GM21367 (cell line): Measurements from ENCODE around the gene EDRF1.

ENCODE experiments used
- ATAC-seq: cut with Tn5 transposase; IDR thresholded peaks from one replicate; pipeline ENCODE4 v1.9.1; 2021; ENCODE audit not compliant: unreplicated experiment

Gene EDRF1

DNA sequence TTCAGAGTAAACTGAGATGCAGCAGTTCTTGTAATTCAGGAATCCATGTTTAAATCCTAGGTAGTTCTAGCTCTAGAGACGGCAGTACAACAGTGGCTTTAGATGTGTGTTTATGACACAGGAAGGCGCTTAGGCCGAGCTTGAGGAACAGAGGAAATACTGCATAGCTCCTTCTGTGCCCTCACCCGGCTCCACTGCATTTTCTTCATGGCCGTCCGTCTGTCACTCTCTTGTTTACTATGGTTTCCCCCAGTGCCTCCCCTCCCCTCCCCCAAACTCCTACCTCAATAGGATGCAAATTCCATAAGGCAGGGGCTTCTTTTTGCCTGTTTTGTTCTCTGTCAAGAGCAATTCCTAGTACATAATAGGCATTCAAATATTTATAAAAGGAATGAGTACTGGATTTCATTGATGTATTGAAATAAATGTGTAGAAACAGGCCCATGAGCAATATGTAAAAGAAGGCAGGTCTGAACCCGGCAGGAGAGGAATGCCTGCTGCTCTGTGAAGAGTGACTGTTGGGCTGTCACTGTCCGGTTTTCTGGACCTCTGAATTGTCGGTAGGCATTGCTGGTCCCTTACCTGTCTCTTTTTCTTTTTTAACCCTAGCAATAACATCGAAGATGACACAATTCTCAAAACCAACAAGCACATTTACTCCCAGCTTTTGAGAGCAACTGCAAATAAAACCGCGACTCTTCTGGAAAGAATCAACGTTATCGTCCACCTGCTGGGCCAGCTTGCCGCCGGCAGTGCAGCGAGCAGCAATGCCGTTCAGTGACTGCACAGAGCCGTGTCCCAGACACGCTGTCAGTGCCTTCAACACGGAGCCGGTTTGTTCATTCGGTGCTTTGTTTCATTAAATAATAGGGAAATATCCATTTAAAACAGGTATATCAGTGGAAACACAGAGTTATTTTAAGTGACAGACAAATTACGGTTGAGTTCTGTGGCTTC is 43.5 kb downstream of the EDRF1 start:
- ATAC-seq: no peak

DNA sequence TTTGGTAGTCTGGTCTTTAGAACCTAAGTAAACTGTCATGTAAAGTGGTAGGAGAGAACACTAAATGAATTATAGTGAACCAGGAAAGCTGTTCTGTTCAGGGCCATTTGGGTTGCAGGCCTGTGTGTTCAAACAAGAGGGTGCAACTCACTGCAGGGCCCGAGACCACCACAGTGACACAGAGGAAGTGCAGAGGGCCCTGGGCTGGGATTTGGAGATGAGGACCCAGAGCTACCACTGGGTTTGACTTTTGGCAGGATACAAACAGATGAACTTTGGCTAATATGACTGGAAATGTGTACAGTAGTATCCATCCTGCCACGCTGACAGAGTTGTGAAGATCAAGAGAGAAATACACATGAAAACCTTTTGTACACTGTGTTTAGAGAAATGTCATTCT is 46.3 kb downstream of the EDRF1 start:
- ATAC-seq: no peak

DNA sequence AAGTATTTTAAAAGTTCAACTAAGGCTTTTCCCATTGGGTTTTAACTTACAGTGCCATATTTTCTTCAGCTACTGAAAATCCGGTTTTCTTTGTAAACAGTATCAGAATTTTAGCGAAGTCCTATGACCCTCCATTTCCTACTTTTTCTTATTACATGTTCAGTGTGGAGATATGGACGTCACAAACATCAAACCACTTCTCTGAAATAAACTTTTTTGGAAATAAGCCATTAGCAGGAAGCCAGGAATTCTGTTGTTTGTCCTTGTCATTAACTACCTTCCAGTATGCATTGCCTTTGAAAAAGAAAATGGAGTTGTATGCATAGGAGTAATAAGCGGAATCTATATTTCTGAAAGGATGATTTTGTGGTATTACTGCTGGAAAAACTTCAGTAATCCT is 47.0 kb downstream of the EDRF1 start:
- ATAC-seq: no peak

DNA sequence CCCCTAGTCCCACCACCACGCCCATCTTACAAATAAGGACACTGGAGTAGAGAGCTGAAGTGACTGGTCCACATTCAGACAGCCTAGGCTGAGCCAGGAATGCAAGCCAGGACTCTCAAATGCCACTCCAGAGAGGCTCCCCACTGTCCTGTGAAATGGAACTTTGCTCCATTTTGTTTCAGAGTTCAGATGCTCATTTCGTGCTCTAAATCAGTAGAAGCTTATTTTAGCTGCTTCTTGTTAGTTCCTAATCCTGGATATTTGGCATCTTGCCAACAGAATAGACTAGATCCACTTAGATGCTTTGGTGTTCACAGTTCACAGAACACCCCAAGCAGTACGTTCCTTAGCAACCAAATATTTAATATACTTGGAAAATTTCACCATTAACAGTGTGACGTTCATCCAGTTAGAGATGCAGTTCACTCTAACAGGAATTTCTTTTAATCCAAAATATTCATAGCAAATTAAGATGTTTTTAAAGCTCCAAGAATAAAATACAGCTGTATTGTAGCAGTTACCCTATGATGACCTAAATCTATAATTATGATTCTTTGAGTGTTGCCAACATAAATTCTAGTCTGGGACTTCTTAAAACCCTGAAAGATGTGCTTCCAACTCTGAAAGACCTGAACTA is 48.8 kb downstream of the EDRF1 start:
- ATAC-seq: no peak

DNA sequence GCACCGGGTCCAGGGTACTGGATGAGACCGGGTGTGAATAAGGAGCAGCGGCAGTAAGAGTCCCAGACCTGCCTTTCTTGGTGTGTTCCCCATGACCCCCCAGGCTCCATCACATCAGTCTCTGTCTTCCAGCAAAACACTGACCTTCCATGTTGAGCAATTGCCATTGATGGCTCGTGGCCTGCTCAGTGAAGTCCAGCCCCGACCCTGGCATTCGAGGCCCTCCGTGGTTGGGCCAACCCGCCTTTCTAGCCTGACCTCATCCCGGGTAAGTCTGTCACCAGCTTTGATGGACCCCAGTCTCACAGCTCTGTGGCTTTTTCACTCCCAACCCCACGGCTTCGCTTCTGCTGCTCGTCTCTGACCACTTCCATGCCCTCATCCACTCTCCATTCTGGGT is 49.7 kb downstream of the EDRF1 start:
- no peak for ATAC-seq

DNA sequence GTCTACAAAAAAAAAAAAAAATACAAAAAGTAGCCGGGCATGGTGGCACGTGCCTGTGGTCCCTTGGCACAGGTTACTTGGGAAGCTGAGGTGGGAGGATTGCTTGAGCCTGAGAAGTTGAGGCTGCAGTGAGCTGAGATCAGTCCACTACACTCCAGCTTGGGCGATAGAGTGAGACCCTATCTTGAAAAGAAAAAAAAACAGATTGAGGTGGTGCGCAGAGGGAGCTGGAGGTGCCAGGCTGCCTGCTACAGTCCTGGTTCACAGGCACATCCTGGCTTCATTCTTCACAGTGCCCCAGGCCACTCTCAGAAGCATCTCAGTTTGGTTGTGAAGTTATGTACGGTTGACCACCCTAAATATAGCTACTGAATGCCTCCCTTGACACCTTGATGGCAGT is 51.3 kb downstream of the EDRF1 start:
- no peak for ATAC-seq

DNA sequence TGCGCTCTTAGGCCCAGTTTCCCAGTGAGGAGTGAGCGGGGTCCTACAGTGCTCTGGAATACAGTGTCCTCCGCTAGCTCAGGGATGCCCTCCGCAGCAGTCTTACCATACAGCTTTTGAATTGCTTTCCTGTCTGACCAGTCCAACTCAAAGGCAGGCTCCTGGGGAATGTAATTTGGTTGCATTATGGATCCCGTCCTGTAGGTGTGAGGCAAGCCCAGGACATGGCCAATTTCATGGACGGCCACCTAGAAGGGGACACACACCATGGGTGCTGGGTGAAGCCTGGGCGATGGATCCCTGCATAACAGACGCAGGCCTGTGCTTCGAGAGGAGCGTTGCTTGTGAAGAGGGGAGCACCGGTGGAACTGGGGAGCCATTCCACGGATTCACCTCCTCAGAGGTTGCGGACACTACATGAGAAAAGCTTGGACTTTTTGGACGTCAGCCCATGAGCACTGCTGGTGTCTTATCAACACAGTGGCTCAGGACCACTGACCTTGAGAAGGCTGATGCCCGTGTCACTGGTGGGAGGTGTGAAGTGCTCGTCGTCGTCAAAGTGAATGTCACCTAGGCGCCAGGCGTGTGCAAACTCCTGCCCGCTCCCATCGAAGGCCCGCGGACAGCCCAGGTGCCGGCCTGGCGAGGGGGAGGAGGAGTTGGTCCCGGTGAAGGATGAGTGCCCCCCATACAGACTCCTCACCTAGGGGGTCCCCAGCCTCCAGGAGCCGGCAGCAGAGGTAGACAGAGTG is 52.8 kb downstream of the EDRF1 start:
- no peak for ATAC-seq

DNA sequence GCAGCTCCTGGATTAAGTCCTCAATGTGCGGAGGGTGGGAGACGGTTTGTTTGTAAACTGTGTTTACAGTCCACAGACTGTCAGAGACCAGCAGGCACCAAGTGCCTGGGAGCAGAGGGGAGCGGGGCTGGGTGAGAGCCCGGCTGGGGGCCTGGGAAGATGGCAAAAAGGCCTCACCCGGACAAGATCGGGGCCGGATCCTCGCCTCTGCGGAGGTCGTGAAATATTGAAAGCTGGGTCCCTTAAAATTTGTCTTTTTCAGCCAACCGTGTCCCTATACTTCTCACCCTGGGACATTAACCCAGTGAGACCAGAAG is 53.3 kb downstream of the EDRF1 start:
- no peak for ATAC-seq

DNA sequence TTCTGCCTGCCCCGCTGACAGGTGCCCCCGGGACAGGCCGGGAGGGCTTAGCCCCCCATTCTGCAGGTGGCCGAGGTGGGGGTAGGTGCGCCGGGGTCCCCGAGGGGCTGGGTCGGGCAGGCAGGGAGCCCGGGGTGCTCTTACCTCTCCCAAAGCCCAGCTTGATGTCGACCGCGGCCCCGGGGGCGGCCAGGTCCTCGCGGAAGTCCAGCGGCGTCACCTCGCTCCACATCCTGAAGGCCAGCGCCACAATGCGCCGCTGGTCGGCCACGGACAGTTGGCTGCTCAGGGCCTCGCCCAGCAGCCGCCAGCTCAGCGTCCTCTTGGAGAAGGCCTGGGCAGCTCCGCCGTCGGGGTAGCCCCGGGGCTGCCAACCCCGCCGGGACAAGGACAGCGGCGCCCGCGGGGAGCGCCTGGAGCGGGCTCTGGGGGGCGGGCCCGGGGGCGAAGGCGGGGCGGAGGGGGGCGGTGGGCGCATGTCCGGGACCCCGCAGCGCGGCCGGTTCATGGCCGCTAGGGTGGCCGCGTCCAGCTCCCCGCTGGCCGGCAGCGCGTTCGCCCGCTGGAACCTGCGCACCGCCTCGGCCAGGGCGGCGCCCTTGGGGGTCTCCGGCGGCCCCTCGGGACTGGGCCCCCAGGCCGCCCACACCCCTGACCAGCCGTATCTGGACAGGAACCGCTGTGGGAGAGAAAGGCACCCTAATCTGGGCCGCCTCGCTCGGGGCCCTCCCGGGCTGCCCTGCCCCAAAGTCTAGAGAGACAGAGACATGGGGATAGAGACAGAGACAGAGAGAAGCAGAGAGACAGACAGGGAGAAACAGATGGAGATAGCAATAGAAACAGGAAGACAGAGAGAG is 54.4 kb downstream of the EDRF1 start:
- no peak for ATAC-seq

DNA sequence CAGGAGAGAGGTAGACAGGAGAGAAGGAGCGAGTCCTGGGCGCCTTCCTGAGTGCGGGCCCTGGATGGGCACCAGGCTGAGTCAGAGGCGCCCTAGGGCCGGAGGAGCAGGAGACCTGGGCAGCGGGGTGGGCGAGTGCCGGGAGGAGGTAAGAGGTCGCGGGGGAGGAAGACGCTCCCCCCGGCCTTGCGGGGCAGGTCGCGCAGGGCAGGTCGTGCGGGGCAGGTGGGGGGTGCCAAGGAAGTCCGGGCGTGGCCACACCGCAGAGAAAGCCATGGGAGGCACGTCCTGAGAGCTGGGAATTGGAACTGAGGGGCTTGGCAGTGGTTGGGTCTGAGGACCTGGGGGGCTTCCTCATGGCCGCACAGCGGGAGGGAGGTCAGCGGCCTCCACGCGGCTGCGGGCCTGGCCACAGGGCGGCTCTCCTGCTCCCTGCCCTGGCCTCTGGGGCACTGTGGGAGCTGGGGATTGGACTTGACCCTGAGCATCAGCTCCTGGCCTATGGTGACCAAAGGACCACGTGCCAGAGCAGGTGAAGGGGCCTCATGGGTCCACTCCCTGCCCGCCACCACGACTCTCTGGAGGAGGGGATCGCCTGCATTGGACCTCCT is 55.2 kb downstream of the EDRF1 start:
- ATAC-seq: no peak

DNA sequence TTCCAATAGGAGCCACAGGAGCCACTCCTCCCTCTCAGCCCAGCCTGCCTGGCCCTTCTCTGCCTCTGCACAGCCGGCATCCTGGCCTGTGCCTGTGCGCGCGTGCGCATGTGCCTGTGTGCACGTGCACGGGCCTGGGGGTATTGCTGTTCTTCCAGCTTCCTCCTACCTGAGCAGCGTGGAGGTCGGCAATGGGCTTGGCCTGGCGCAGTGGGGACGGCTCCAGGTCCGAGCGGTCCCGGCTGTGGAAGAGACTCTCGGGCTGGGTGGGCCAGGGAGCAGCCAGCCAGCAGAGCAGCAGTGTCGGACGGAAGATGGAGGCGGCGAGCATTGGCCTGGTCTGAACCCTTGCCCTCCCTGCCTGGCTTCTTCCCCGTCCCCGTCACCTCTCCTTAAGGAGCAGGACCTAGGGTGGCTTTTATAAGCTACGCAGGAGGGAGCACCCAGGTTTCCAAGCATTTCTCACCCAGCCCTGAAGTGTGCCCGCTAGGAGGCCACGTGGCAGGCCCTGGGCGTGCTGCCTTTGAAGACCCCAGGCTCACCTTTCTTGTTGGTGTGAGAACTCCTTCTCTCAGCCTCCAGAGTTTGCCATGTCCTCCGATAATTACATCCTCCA is 56.1 kb downstream of the EDRF1 start, which contains the start of gene MMP21:
Gene MMP21 (minus strand): TSS at position 331 of the 616 bp plus-strand sequence. CDS start 0 bp downstream, at position 331.
- no peak for ATAC-seq

DNA sequence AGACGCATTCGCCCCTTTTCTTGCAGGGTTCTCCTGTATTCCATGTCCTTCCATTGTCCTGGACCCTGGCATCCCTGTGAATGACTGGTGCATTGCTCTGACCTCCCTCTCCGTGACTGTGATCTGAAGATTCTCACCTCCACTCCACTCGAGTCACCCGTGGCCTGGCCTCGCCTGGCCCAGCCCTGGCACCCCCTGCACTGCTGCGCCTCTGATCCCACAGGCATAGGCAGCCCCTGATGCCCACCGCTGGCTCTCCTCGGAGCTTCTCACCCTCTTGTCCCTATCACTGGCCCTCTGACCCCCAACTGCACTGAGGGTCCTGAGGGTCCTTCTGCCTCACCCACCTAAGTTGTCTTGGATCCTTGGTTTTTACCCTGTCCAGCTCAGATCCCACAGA is 58.3 kb downstream of the EDRF1 start:
- no peak for ATAC-seq

DNA sequence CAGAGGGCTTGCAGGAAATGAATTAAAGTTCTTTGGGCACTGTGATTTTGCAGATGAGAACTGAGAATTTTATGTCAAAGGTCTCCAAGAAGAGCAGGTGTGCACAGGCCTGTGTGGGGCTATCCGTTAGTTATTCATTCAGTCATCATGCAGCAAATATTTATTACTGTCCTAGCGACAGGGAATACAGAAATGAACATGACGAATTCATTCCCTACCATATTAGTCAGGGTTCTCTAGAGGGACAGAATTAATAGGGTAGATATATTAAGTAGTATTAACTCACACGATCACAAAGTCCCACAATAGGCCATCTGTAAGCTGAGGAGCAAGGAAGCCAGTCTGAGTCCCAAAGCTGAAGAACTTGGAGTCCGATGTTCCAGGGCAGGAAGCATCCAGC is 59.0 kb downstream of the EDRF1 start:
- ATAC-seq: no peak

DNA sequence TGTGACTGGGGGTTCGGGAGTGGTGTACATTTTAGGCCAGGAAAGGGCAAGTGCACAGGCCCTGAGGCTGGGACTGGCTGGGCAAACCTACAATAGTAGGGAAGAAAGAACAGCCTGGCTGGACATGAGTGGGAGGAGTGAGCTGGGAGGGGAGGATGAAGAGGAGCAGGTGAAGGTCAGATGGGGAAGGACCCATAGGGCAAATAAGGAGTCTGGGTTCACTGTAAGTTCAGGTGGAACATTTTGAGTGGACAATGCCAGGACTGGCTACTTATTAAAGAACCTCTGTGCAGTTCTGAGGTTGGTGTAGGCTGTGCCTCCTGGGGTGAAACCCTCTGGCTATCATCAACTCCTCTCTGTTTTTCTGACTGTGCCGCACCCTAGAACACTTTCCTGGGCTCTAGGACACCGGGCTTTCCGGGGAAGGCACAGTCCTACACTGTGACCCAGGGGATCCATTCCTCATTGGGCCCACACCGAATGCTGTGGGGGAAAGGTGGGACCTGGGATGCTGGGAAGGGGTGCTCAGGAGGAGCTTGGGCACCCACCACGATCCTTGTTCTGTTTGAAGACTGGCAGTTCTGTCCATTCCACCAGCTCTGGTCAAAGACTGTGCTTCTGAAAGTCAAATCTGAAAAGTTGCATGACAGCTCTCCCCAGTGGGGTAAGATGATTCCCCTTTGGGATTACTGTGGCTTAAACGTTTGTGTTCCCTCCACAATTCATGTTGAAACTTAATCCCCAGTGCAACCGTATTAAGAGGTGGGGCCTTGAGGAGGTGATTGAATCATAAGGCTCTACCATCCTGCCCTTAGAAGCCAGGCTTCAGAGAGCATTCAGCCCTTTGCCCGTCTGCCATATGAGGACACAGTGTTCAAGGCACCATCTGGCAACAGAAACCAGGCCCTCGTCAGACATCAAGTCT is 60.2 kb downstream of the EDRF1 start:
- ATAC-seq: no peak

DNA sequence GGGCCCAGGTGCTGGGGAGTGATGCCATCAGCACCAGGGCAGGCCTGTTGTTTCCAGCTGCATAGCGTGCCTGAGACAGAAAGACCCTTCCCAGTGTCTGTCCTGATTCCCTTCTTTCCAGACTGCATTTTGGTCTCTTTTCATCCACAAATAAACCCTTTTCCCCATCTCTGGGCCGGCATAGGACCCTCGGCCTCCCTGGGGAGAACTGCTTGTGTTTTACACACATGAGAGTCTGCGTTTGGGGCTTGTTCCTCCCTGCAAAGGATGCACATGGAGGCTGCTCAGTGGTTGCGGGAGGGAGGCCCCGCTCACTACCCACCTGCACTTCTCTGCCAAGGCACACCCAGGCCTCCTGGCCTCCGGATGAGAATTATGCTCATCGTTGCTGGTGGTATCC is 61.9 kb downstream of the EDRF1 start:
- ATAC-seq: no peak

DNA sequence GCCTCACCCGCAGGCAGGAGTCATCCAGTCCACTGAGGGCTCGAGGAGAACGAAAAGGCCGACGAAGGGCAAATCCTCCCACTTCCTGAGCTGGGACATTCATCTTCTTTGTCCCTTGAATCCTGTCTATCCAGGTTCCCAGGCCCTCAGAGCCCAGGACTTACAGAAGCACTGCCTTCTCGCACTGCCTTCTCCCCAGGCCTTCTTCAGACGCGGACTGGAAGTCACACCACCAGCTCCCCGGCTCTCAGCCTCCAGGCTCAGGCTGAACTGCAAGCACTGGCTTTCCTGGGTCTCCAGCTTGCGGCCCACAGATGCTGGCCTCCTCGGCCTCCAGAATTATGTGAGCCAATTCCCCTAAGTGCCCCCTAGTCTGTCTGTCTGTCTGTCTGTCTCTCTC is 62.5 kb downstream of the EDRF1 start:
- ATAC-seq: no peak

DNA sequence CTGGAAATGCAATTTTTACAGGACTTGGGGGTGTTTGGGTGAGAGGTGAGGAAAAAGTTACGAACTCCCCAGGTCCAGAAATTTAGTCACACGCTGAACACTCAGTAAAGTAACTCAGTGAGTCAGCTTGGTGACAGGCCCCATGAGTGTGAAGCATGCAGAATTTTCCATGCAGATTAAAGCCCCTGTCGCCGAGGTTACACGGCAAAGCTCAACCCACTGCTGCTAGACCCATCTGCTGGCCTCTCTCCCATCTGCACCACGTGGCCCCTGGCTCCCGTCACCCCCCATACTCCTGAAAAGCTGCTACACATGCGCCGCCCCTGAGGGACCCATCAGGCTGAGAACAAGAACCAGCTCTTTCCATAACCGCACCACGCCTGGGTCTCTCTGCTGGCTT is 63.1 kb downstream of the EDRF1 start:
- ATAC-seq: no peak

DNA sequence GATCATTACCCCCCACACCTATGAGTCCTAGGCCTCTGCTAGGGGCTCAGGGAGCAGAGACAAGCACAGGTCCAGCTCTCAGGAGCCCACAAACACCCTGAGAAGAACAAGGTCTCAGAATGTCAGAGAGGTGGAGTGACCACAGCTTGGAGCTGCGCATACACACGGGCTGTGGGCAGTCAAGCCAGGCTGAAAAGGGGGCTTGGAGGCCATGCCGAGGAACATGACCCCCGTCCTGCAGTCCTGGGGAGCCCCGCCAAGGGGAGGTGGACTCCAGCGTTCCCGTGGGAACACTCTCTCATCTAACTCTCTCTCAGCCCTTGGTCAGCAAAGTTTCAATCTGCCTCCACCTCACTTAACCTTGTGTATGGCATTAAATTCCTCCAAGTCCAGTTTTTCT is 63.9 kb downstream of the EDRF1 start:
- ATAC-seq: no peak

DNA sequence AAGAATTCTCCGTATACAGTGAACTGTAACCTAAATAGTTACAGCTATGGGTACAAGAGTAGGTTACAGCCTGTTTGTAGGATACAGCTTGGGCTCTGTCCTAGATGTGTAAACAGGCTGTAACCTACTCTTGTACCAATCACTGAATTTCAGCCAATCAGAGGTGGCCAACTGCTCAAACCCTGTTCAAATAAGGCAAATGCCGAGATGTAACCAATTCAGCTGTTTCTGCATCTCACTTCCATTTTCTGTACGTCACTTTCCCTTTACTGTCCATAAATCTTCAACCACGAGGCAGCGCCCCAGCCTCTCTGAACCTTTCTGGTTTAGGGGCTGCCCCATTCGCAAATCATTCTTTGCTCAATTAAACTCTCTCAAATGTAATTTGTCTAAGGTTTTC is 64.4 kb downstream of the EDRF1 start:
- ATAC-seq: peak; percentile 89
